ENCODE results near the gene FBLN5.
"Not testable (repeated sequence)": the region's sequence is repeated elsewhere in the genome, so short reads cannot be mapped to it uniquely, and the experiment has no call there.

Gene FBLN5

DNA sequence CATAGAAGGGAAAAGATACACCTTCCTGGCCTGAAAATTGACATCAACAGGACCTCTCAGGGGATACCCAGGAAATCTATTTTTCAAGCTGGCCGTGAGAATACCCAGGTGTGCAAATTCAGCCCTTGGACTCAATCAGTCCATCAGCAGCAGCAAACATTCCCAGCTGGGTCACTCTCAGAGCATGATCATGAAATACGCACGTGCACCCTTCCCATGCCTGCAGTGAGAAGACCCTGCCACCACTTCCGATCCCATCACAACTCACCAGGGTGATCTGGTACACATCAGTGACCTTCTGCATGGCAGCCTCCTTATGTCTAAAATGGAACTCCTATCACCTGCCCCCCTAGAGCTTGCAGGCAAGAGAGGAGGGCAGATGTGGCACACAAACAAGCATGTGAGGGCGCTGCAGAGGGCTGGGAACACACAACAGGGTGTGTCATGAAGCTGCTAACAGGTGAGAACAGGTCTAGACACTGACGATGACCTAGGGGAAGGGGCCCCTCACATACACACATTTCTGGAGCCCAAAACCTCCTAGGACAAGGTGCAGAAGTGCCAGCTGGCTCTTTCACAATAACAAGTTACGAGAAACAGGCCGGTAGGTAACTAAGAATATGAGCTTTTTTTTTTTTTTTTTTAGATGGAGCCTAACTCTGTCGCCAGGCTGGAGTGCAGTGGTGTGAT lies 42.4 kb downstream of the FBLN5 start:
- DNase-seq (ENCODE audit: low read depth in 2 of 2), result no peak

DNA sequence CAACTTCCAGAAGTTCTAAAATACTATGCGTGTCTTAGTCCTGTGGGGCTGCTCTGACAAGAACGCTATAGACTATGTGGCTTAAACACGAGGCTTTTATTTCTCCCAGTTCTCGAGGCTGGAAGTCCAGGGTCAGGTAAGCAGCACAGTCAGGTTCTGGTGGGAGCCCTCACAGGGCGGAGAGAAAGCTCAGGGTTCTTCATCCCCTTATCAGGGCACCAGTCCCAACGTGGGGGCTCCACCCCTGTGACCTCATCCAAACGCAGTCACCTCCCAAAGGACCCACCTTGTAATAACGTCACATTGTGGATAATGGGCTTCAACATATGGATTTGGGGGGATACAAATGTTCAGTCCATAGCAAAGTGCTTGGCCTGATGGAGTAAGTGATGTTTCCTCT lies 43.0 kb downstream of the FBLN5 start:
- no peak for DNase-seq (ENCODE audit: low read depth in 2 of 2)

DNA sequence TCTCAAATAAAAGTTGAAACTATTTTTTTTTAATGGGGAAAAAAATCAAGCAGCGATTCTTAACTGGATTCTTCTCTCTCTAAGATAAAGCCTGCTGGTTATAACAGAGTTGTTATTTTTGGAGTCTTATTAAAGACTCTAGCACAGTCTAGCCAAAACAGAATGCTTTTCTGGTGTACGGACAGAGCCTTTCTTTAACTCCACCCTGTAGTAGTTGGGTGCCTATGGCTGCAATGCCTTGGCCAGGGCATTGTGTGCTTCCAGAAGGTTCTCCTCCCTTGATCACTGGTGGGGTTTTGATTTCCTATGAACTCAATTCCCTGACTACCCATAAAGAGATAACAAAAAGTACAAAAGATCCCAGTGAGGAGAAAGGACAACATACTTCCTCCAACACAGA lies 44.4 kb downstream of the FBLN5 start:
- no peak for DNase-seq (ENCODE audit: low read depth in 2 of 2)

DNA sequence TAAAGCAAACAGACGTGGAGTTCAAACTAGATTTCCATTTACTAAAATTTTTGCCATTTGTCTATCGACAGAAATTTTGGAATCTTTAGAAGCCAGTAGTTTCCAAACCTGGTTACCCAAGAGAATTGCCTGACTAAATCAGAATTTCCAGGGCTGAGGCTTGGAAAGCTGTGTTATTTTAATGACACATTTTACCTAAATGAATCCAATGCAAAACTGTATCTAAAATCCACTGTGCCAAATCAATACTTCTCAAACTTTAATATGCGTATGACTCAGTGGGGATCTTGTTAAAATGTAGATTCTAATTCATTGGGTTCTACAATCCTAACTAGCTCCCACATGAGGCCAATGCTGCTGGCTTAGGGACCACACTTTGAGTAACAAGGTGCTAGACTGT lies 45.2 kb downstream of the FBLN5 start:
- DNase-seq (ENCODE audit: low read depth in 2 of 2), result no peak

DNA sequence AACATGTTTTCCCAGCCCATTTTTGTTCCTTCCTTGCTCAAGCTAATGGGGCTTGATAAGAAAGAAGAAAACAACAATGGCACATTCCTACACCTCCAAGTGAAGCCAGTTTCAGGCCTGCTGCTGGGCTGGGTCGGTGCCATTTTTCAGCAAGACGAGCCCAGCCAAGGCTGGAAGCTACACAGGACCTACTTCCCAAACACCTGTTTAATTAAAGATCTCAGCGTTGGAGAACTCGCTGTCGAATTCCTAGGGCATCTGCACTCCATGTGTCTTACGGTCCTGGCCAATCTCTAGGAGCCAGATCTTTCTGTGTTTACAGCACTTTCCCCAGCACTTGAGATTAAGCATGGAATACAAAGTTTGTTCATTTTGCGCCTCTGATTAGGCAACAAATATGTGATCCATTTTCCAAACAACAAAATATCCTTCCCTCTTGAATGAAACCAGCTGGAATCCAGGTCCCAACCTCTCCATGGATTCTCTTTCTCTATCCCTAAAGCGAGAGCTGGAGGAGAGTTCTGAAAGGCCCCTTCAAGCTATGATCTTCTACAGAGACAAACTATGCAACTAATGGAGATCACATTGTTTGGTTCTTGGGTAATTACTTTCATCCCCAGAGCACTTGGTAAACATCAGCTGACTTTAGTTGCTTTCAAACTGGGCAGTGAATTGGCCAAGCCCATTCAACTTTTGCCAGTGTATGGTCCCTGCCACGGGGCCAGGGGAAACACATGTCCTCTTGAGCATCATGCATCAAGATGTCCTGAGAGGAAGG lies 45.9 kb downstream of the FBLN5 start:
- DNase-seq (ENCODE audit: low read depth in 2 of 2), result no peak

DNA sequence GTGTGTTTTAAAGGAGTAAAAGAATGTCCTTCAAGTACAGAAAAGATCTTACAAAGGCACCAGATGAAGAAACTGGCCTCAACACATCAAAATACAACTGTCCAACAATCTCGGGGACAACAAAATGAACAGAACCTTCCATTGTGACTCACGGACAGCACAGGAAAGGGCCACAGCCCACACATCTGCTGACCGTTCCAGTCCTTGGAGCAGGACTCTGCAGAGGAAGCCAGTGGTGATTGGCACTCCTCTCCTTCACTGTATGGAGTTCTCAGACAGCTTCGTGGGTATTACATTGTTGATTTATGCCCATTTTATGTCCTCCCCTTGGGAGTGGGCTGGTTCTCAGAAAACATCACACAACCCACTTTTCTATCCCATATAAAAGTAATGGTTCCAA lies 47.7 kb downstream of the FBLN5 start:
- no peak for DNase-seq (ENCODE audit: low read depth in 2 of 2)

DNA sequence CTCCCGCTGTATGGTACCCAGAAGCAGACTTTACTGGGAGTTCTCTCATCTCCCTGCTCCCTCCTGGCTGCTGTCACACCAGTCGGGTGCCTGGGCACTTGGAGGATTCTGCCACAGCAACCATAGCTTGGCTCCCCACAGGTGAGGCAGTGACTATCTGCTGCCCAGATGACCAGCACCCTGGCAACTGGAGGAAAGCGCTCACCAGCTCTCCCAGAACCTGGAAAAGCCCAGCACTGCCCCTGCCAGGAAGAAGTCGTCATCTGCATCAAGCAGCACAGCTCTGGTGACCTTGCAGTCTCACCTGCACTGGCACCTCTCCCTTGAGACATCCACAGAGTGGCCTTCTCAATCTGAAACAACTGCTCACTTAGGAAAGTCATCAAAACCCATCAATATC lies 48.3 kb downstream of the FBLN5 start:
- DNase-seq (ENCODE audit: low read depth in 2 of 2), result no peak

DNA sequence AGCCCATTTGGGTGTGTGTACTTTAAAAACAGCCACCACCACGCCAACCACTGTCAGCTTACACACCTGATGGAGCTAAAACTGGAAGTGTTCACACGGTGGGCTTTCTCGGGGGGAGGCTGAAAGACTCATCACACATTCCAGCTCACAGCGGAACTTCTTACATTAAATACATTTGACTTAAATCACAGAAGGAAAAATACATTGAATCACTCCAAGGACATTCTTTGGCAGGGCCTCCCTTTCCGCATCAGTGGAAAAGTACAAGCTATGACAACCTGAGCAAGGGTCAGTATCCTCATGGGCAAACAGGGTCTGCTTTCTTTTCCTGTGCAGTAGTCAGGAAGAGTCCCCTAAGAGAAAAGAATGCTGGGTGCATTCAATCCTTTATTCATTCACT lies 49.1 kb downstream of the FBLN5 start:
- DNase-seq (ENCODE audit: low read depth in 2 of 2), result no peak

DNA sequence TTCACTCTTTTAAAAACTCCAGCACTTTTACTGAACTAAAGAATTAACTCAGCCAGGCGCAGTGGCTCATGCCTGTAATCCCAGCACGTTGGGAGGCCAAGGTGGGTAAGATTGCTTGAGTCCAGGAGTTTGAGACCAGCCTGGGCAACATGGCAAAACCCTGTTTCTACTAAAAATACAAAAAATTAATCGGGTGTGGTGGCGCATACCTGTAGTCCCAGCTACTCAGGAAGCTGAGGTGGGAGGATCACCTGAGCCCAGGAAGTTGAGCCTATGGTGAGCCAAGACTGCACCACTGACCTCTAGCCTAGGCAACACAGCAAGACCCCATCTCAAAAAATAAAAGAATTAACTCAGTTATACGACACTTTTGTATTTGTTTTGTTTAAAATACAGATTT lies 49.8 kb downstream of the FBLN5 start:
- not testable (repeated sequence) for DNase-seq (ENCODE audit: low read depth in 2 of 2)

DNA sequence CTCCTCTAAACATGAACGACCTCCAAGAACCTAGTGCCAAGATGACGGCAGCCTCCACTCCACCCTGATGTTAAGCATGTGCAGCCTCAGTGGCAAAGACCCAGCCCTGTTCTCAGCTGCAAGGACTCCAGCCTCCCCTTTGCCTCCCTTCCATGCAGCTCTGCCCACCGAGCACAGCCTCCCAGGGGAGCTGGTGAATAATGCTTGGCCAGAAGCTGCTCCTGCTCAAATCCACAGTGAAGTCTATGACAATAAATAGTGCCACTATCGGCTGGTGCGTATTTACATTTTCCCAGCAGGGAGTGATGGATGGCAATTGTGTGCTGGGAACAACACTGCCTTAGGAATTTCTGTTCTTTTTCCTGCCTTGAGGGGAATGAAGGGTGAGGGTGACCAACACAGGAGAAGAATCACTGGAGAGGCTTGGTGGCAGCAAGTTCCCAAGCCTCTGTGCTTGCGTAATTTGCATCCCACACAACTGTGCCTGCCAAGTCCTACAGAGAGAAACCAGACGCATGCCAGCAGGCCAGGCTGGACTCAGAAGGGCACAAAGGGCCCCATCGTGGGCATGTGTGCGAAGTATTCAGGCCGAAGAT lies 50.3 kb downstream of the FBLN5 start:
- no peak for DNase-seq (ENCODE audit: low read depth in 2 of 2)

DNA sequence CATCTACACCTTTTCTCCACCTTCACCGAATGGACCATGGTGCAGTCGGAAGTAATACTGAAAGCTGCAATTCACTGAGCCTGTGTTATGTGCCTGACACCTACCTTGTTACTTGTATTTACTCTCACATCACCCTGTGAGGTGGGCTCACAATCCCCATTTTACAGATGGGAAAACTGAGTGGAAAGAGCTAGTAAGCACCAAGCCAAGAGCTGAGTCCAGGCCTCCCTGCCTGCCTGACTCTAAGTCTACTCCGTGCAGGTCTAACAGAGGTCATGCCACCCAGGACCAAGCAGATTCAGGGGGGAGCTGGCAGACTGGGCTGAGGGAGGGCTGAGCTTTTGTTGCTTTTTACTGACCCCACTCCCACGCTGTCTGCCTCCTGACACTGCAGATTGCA lies 51.1 kb downstream of the FBLN5 start:
- DNase-seq (ENCODE audit: low read depth in 2 of 2), result no peak

DNA sequence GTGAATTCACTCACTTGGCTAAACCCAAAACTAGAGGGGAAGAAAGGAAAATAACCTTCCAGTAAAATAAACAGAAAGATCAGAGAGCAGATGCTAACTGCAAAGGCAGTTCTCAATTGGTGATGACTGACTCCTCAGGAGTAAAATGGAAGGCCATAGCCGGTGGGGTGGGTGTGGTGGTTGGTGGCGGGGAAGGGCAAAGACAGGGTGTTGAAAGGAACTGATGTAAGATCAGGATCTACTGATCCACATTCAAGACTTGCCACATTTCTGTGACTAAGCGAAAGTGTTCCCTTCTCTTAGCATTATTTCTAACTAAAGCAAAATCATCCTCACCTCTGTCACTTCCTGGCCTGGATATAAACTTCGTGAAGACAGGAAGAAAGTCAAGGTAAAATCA lies 53.8 kb downstream of the FBLN5 start:
- DNase-seq (ENCODE audit: low read depth in 2 of 2), result no peak

DNA sequence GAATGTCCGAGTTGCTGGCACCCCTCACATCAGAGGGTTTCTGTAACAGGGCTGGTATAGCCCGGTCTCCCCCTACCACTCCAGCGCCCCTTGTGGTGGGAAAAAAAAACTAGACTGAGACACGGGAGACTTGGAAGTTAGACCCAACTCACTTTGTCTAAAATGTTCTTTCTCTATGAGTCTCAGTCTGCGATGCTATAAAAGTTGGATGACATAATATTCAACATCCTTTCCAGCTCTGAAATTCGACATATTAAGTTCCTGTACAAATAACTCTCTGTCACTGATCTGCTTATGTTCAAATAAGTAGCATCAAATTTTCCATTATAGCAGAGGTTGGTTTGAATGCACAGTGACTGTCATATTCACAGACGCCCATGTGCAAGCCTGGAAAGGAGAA lies 54.5 kb downstream of the FBLN5 start:
- no peak for DNase-seq (ENCODE audit: low read depth in 2 of 2)

DNA sequence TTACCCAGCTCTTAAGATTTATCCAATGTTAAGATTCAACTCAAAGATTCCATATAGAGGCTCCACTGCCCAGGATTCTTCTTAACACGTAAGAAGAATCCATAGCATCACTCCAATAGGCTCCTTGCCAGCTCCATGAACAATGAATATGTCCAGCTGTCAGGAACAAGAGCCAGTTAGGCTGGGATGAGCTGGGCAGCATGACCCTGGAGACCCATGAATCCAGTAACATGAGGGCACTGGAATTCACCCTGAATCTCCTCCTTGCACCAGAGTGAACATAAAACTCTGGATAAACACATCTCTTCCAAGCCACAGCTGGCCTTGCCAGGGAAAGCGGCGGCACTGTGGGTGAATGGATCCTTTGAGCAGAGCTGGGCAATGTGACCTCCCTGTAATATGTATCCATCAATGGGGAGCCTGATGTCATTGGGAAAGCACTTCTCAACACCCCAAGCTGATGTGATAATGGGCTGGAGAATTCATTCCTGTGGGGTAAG lies 55.7 kb downstream of the FBLN5 start:
- DNase-seq (ENCODE audit: low read depth in 2 of 2), result no peak

DNA sequence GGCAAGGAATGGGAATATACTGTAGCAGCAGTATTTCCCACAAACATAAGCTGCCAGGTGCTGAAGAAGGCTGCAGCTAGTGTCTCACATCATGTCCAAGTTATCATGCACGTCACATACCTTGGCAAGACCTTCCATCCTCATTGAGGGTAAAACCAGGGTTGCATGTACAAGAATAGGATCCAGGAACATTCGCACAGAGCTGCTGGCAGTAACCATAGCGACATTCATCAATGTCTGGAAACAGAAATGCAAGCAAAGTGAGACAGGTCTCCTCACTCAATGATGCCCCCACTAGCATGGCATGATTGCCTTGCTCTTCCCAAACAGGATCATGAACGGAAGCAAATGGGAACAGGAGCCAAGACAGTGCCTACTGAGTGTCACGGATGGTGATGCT lies 56.4 kb downstream of the FBLN5 start:
- DNase-seq (ENCODE audit: low read depth in 2 of 2), result no peak

DNA sequence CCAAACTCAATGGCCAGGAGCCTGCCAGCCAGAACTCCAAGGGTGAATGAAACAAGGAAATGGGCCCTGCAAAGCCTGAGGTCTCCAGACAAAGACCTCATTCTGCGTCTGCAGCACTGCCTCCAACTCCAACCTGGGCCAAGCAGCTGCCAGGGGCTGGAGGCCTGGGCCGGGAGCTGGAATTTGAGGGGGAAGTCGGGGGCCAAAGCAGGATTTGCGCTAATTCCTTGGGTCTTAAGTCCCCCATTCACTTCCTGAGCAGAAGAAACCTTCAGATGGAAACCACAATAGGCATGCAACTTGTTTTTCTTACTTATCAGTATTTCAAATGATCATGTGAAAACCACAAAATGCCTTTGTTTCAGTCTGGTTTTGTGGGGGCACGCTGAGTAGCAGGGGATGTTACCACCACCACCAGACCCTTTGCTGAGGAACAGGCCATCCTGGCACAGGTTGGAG lies 57.2 kb downstream of the FBLN5 start:
- no peak for DNase-seq (ENCODE audit: low read depth in 2 of 2)

DNA sequence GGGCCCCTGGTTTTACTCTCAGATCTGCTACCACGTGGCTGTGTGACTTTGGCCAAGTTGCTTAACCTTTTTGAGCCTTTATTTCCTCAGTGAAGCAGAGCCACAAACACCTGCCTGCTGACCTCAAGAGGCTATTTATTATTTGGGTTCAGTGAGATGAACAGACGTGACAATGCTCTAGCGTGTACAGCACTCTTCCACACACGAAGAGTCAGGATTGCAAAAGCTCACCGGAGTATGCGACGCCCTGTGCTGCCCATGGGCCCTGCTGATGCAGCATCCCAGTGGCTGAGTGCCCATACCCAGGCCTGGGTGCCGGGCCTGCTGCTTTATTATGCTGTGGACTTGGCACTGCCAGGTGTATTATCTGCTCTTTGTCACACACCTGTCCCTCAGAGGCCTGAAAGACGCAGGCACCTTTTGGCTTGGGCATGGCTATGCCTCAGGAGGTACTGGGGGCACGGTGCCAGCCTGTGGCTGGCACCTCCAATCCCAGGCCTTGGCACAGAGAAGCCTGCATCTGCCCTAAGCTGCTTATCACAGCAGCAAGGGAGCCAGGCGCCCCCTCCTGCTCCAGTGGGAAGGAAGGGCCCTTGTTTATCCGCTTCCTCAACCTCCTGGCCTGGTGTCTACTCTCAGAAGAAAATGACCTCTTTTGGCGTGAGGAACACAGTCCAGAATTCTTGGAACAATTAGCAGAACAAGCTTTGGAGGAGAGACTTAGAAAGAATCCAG lies 57.9 kb downstream of the FBLN5 start:
- DNase-seq (ENCODE audit: low read depth in 2 of 2), result no peak

DNA sequence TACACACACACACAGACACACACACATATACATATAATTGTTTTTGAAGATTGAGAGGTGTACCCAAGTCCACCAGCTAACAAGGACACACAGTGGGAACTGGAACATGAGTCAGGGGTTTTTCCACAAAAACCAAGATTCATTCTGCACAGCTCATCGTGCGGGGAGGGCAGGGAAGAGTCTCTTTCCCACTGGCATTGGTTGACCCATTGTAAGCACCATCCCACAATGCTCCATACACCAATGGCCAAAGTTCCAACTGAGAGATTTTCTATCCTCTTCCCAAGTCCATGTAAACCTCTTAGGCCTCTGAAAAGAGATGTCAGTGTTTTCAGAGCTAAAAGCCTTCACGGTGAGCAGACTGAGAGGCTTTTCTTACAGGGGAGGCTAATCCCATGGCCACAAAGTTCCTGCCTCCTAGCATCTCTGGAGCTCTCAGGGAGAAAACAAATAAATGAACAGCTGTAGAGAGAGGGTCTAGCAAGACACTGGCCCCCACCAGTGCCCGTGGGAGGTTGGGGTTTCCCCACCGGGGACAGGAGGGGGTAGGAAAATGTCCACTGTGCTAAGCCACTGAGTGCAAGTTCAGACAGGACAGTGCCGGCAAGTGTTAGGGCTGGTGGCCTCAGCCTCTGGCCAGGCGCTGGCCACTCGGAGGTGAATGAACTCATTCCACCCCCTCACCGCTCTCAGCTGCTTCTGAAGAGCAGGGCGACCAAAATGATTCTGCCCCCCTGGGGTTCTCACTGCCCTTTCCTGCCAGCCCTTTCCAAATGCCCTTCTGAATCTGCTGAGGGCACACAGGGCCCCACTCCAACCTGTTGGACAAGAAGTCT lies 58.6 kb downstream of the FBLN5 start:
- DNase-seq (ENCODE audit: low read depth in 2 of 2), result no peak

DNA sequence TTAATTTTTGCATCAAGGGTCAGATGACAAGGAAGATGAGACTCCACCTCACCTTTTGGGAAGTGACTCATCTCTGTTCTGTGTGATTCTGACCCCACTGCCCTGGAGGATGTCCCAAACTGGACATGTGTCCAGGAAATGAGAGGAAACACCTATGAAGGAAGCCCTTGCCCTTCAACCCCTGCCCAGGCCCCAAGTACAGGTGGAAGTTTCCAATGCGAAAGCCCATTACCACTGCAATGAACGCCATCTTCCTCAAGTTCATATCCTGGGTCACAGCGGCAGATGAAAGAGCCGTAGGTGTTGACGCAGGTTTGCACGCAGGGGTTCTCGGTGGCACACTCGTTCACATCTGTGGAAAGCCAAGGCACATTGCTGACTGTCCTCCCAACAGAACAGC lies 60.5 kb downstream of the FBLN5 start:
- no peak for DNase-seq (ENCODE audit: low read depth in 2 of 2)

DNA sequence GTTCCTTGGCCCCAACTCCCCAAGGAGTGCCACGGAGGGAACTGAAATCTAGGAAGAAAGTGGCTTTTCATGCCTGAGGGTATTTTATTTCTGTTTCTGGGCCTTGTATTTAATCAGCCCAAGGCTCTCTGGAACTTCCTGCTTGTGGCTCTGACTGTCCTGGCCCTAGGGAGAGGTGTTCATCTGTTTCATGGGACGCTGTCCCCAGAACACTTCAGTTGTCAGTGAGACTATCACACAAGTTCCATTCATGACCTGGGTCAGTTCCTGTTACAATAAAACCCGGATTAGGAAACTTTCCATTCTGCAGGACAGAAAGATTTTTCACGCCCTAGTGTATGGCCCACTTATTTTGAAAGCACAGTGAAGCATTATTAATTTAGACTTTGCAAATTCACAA lies 61.7 kb downstream of the FBLN5 start:
- DNase-seq (ENCODE audit: low read depth in 2 of 2), result no peak

DNA sequence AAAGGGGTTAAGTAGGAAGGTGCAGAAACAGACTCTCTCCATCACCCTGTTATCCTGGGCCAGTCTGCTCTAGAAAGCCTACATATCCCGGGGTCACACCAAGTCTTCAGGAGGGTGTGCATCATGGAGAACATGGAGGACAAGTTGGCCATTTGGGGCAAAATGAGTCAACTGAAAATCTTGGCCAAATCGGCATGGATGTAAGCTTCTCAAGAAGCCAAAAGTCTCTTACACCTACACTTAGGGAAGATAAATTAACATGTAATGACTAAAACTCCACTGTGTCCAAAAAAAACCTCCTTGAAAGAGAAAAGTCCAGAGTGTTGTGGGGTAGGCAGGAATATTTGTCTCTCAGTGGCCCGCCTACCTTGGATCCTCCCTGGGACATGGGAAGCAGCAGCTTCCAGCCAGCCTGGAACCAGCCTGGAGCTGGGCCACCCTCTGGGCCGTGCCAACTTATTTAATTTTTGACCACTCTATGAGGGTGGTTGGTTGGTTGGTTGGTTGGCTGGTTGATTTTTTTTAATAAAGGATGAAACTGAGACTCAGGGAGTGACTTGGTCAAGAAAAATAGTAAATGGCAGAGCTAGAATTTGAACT lies 62.3 kb downstream of the FBLN5 start:
- DNase-seq (ENCODE audit: low read depth in 2 of 2), result no peak

All from stimulated activated CD8-positive, alpha-beta memory T cell treated with anti-CD3 and anti-CD28 coated beads, Interleukin-7, amount 100 ng/mL, for 4 hours (primary cell).